D341Med (cell line): ENCODE measurements around the gene HS1BP3.

Experiments
- DNase-seq: peaks from one replicate; pipeline ENCODE4 v3.0.0; 2012; ENCODE audit warnings: low spot score

The HS1BP3 gene, protein sequence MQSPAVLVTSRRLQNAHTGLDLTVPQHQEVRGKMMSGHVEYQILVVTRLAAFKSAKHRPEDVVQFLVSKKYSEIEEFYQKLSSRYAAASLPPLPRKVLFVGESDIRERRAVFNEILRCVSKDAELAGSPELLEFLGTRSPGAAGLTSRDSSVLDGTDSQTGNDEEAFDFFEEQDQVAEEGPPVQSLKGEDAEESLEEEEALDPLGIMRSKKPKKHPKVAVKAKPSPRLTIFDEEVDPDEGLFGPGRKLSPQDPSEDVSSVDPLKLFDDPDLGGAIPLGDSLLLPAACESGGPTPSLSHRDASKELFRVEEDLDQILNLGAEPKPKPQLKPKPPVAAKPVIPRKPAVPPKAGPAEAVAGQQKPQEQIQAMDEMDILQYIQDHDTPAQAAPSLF

GRCh38 chr2:20650877-20651730 lies at the start of gene HS1BP3:
HS1BP3 (minus strand) TSS chr2:20651098; CDS start chr2:20651063, 35 bp downstream.
- DNase-seq = peak; percentile 97

DNA sequence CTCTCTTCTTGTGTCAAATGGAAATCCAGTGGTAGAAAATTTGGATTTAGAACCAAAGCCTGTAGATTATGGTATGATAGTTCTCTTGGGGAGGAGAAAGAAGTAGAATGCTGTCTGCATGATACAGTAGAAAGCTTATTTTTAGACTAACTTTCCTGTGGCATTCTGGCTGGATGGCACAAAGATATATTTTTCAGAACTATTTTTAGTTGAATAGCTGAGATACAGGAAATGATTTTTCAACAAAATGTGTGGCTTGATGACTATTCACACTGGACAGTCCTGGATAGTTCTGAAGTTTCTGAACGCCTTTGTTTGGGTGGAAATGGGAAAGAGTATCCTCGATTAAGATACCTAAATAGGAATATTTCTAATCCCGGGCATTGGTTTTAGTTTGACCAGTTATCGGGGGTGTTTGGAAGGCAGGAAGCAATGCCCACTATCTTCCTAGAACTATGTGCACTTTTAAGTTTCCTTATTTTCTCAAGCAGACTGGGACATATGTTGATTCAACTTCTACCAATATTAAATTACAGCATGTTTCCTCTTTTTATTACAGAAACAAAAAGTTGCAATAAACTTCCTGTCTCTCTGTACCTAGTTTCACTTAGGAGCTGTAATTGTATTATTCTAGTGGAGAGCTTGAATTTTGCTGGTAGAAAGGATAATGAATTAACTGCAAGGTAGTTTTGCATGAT lies 48.2 kb upstream of the HS1BP3 start:
- DNase-seq = no peak

DNA sequence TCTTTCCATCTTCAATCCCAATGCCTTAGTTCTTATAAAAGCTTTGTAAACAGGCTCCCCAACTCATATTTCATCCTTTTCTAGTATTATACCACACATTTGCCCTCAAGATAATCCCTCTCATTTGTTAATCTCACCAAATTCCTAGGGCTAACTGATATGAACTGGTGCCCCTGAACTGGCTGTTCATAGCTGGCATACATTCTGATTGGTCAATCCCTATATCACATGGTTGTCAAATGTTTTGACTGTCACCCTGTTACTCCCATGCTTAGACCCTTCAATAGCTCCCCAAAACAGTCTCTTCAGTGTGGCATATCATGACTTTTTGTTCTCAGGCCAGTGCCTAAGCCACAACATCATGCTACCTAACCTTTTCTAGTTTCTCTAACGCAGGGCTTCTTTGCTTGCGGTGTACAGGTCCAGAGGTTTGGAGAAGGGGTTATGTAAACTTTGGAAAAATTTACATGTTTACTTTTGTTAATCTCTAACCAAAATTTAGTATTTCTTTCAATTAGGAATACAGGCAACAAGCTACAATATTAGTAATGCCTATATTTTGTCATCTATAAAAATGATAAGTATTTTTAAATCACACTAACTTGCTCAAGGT lies 46.5 kb upstream of the HS1BP3 start:
- no peak for DNase-seq

GRCh38 chr2:20696366-20696765 lies 45.5 kb upstream of the HS1BP3 start:
- no peak for DNase-seq

DNA sequence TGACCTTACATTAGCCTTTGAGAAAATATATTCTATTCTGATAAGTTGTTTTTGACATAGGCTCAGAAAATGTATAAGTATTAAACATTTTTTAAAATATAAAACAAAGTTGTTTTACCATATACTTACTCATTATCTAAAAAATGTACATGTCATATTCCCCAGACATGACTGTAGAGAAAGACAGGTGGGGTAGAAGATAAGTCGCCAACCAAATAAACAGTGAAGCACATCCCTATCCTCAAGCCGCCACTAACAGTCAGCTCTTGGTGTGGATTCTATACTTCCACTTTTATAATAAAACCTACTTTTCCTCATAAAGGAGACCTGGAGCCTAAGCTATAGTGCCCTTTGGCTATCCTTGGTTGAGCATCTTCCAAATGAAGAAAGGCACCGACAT lies 42.4 kb upstream of the HS1BP3 start:
- DNase-seq = no peak

DNA sequence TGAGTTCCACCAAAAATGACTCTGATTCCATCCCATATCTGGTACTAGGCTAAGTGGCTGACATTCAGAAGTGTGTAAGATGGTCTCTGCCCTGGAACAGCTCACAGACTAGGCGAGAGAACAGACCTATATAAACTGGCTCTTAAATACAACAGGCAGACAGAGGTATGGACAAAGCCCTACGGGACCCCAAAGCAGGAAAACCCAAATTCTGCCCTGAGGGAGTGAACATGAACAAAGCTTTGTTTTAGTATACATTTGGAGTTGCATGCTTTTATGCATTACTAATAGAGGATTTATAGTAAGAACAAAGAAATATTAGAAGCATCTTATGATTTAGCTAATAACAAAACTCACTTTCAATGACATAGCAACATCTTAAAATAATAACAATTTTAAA lies 41.2 kb upstream of the HS1BP3 start:
- DNase-seq = no peak

GRCh38 chr2:20691076-20691734 lies 40.3 kb upstream of the HS1BP3 start:
- no peak for DNase-seq

- no peak for DNase-seq
Observed at GRCh38 chr2:20689428-20690264, 38.7 kb upstream of the HS1BP3 start.

DNA sequence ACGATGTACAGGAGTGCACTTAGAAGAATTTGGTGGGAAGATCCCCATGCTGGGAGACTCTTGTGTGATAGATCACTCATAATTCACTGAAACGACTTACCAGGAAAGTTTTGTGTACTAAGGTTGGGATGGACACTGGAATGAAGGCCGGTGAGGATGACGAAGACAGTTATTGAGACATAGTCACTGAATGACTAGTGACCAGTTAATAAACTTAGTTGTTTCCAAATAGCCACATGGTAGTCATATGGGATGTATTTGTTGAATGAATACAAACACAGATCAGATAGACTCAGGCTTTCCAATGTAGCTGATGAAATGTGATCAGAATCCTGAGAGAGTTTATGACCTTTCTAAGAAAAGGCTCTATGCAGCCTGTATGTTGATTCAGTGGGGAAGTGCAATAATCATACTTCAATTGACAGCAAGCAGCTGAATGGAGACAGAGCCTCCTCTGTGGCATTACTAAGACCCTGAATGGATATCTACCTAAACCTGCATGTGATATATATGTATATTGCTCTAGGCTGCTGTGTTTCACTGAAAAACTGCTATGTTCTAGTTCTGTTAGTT lies 36.4 kb upstream of the HS1BP3 start:
- no peak for DNase-seq

DNA sequence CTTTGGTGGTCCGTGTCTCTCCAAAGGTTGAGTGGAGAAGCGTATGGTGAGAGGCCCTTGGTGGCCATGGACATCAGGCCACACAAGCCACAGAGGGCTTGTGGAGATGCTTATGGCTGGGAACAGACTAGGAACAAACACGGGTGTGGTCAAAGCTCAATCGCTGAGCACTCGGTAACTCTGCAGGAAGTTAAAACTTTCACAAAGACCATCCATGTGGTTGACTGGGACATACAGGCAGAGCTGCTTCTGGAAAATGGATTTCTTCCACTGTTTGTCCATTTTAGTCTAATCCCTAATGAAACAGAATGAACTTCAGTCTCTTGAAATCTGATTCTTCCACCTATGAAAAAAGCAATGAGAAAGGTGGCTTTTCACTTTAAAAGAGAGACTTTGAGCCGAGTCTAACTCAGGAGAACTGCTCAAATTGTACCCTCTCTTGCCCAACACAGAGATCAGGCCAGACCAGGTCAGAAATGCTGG lies 33.7 kb upstream of the HS1BP3 start:
- no peak for DNase-seq

DNA sequence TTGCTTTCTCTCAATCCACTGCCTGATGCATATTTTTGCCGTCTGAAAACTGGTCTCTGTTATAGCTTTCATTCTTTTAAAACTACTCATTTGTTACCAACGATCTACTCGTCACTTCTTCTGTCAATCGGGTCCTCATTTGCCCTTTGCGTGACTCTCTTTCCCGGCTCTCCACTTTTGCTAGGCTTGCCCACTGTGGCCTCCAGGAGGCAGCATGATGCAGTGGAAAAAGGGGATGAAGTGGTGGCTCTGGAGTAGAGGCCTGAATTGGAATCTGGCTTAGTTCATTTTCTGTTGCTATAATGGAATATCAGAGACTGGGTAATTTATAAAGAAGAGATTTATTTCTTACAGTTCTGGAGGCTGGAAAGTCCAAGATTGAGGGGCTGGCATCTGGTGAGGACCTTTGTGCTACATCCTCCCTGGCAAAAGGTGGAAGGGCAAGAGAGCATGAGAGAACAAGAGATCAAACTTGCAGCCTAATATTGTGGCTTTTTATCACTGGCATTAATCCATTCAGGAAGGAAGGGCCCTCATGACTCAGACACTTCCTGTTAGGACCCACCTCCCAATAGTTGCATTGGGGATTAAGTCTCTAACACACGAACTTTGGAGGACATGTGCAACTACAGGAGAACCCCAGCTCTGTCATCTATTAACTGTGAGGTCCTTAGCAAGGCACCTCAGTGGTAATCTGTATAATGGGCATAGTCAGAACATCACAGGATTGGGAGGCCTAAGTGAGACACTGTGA lies 31.4 kb upstream of the HS1BP3 start:
- no peak for DNase-seq

- DNase-seq = no peak
Observed at GRCh38 chr2:20680744-20681375, 30.0 kb upstream of the HS1BP3 start.

- no peak for DNase-seq
Observed at GRCh38 chr2:20678780-20679179, 27.9 kb upstream of the HS1BP3 start.

- DNase-seq = no peak
Observed at GRCh38 chr2:20678086-20678395, 27.1 kb upstream of the HS1BP3 start.

DNA sequence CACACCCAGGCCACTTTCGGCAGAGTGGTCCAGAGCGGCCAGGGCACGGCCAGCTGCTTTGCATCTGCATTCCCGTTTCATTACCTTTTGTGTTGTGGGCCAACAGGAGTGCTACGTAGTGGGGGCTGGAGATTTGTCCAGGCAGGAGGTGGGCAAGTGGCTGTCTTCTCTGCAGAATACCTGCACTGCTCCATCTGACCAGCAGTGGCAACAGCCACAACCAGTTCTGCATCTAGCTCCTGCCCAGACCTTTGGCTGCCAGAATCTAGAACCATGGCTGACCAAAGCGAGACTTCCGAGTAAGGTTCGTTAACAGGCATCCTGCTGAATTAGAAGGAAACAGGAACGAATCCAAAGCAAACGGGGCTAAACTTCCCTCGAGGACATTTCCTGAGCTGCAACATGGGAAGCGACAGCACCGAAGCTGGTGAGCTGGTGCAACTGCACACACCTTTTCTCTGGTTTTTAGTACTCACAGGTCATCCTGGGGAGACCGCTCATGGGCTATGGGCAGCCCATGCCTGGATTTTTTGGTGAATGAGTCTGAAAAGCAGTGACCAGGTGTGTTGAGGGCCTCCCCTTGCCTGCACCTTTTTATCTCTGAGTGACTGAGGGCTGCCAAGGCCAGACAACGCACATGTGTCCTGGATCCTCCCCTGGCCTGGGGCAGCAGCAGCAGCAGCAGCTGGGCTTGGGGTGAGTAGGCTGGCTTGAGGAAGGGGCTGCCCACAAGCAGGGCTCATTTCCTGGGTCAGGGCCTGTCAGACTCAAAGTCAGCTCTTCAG lies 26.6 kb upstream of the HS1BP3 start:
- DNase-seq = no peak

GRCh38 chr2:20676353-20677215 lies 25.7 kb upstream of the HS1BP3 start:
- no peak for DNase-seq

DNA sequence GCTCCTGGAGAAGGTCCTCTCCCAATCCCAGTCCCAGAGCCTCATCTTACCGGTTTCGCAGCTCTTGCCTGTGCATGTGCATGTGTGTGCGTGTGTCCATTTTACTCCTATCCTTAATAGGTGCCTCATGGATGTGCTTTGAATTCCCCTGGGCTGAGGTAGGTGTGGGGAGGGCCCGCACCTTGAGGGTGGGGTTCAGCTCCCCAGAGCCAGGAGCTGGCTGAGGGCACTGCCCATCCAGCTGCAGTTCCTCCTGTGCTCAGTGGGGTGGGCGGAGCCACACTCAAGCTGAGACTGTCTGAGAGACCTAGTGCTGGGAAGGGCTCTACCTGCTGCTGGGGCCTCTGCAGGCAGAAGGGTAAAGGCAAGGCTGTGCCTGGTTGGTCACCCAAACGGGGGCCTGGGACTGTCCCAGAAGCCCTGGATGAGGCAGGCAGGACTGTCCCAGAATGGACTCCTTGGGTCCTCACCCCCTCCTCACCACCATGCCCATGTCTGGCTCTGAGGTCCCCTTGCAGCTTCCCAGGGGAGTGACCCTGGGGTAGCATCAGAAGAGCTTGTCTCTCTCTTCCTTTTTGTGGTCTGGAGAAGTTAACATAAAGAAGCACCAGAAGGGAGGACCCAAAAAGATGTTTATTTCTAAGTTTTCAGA lies 24.9 kb upstream of the HS1BP3 start:
- no peak for DNase-seq
